HG03135 (cell line): ENCODE measurements around the gene SLC9A3.

Experiments used
- ATAC-seq: cut with Tn5 transposase; IDR thresholded peaks from one replicate; pipeline ENCODE4 v1.9.1; 2021; ENCODE audit warnings: mild to moderate bottlenecking, moderate library complexity; ENCODE audit not compliant: unreplicated experiment

SLC9A3 gene

GRCh38 chr5:555058-555623 lies 30.9 kb upstream of the SLC9A3 start:
- no peak for ATAC-seq

GRCh38 chr5:554284-554988 lies 30.2 kb upstream of the SLC9A3 start:
- no peak for ATAC-seq

- no peak for ATAC-seq
Measured at GRCh38 chr5:553874-554273, 29.6 kb upstream of the SLC9A3 start.

- no peak for ATAC-seq
Measured at GRCh38 chr5:551406-551805, 27.2 kb upstream of the SLC9A3 start.

GRCh38 chr5:549229-549628 lies 25.0 kb upstream of the SLC9A3 start:
- no peak for ATAC-seq

GRCh38 chr5:548256-548655 lies 24.0 kb upstream of the SLC9A3 start:
- no peak for ATAC-seq

- no peak for ATAC-seq
Measured at GRCh38 chr5:547086-547924, 23.1 kb upstream of the SLC9A3 start.

- ATAC-seq: no peak
Measured at GRCh38 chr5:546376-546908, 22.2 kb upstream of the SLC9A3 start.

- no peak for ATAC-seq
Measured at GRCh38 chr5:545641-546375, 21.6 kb upstream of the SLC9A3 start.

GRCh38 chr5:544675-545355 lies 20.6 kb upstream of the SLC9A3 start:
- no peak for ATAC-seq

GRCh38 chr5:543755-544674 lies 19.8 kb upstream of the SLC9A3 start:
- peak; percentile 94 for ATAC-seq

- ATAC-seq: peak; percentile 3
Measured at GRCh38 chr5:543351-543750, 19.1 kb upstream of the SLC9A3 start.

GRCh38 chr5:542319-543311 lies 18.4 kb upstream of the SLC9A3 start:
- no peak for ATAC-seq

GRCh38 chr5:541539-542318 lies 17.5 kb upstream of the SLC9A3 start:
- no peak for ATAC-seq

GRCh38 chr5:540906-541538 lies 16.8 kb upstream of the SLC9A3 start:
- no peak for ATAC-seq

GRCh38 chr5:540071-540905 lies 16.0 kb upstream of the SLC9A3 start:
- ATAC-seq: no peak
